Testis (tissue), 2 donors: ENCODE data around the gene RAB6B.

ENCODE experiments used
- CTCF ChIP-seq, 3 experiments: fragments of 450-650 bp in 2 of 3; fragments of 200-600 bp in 1 of 3; sonication (generic) in 1 of 3; IDR thresholded peaks; one replicate each; pipeline ENCODE4 v1.5.1; 2016 to 2019; ENCODE audit warnings: antibody characterized with exemption in 3 of 3, mild to moderate bottlenecking in 2 of 3, moderate library complexity in 1 of 3
- POLR2A ChIP-seq: fragments of 450-650 bp; IDR thresholded peaks from one replicate; pipeline ENCODE4 v1.6.1; 2017; ENCODE audit warnings: antibody characterized with exemption, mild to moderate bottlenecking, moderate library complexity

- TF ChIP-seq CTCF (IDR thresholded peaks at IDR 0.05) (no peak), POLR2A (no peak)
Observed at GRCh38 chr3:133857767-133858166, 37.9 kb downstream of the RAB6B start.
